CD4-positive, CD25-positive, alpha-beta regulatory T cell (primary cell): Measurements from ENCODE around the gene TRAF2. TPM values are rescaled to one million over a fixed set of nuclear protein-coding genes. Genes with fewer than 3 reads are reported as not detected.
"Not testable (repeated sequence)": the region's sequence is repeated elsewhere in the genome, so short reads cannot be mapped to it uniquely, and the experiment has no call there.

ENCODE experiments used
- ATAC-seq, 2 donors: fragments of 150-1000 bp; cut with Tn5 transposase; one replicate each; pipeline ENCODE4 v1.10.0; 2021; ENCODE audit warnings: low read depth in 2 of 2, moderate number of reproducible peaks in 2 of 2, moderate library complexity in 1 of 2
- DNase-seq, 3 donors: peaks; one replicate each; pipeline versions ENCODE4 v3.0.0 to v3.0.0-alpha.2; 2012 to 2022; ENCODE audit warnings: mixed read lengths in 1 of 3
- H3K27ac ChIP-seq: one replicate; pipeline ENCODE4 v1.7.0; 2013; ENCODE audit warnings: mild to moderate bottlenecking, low read length; ENCODE audit not compliant: insufficient read depth, poor library complexity, severe bottlenecking
- H3K27me3 ChIP-seq: one replicate; pipeline ENCODE4 v1.7.0; 2013; ENCODE audit warnings: low read length; ENCODE audit not compliant: control insufficient read depth, insufficient read depth
- H3K36me3 ChIP-seq: one replicate; pipeline ENCODE4 v1.7.0; 2013; ENCODE audit warnings: mild to moderate bottlenecking, low read length, moderate library complexity; ENCODE audit not compliant: control insufficient read depth, insufficient read depth
- H3K4me1 ChIP-seq: 2 replicates; pipeline ENCODE4 v1.7.0; 2013; ENCODE audit warnings: mild to moderate bottlenecking, low read length; ENCODE audit not compliant: insufficient read depth, control insufficient read depth, poor library complexity, severe bottlenecking
- H3K4me3 ChIP-seq: one replicate; pipeline ENCODE4 v1.7.0; 2013; ENCODE audit warnings: low read depth, mild to moderate bottlenecking, low read length, moderate library complexity
- H3K9me3 ChIP-seq, 2 experiments: 1 replicate in 1 of 2; 2 replicates in 1 of 2; pipeline ENCODE4 v1.7.0; 2013; ENCODE audit warnings: low read length in 2 of 2, mild to moderate bottlenecking in 1 of 2, moderate library complexity in 1 of 2; ENCODE audit not compliant: control insufficient read depth in 2 of 2
- H3K27ac Mint-ChIP-seq, 3 donors: one replicate each; pipeline ENCODE4 v1.8.0; 2020 to 2022; ENCODE audit warnings: mild to moderate bottlenecking in 3 of 3, mixed read lengths in 3 of 3, moderate library complexity in 2 of 3
- H3K27me3 Mint-ChIP-seq: one replicate; pipeline ENCODE4 v1.8.0; 2022; ENCODE audit warnings: mild to moderate bottlenecking, mixed read lengths
- H3K36me3 Mint-ChIP-seq: one replicate; pipeline ENCODE4 v1.8.0; 2020; ENCODE audit warnings: mixed read lengths
- H3K4me1 Mint-ChIP-seq, 4 donors: one replicate each; pipeline ENCODE4 v1.8.0; 2020 to 2022; ENCODE audit warnings: mixed read lengths in 4 of 4, mild to moderate bottlenecking in 1 of 4
- H3K4me3 Mint-ChIP-seq, 4 donors: one replicate each; pipeline ENCODE4 v1.8.0; 2020 to 2022; ENCODE audit warnings: mild to moderate bottlenecking in 4 of 4, mixed read lengths in 4 of 4, moderate library complexity in 3 of 4
- H3K9me3 Mint-ChIP-seq, 7 donors: one replicate each; pipeline ENCODE4 v1.8.0; 2020 to 2022; ENCODE audit warnings: mixed read lengths in 7 of 7, mild to moderate bottlenecking in 3 of 7, moderate library complexity in 2 of 7
- polyA plus RNA-seq, 4 donors: library from polyadenylated mRNA; unstranded; fragments of 300-500 nt; fragmentation: Illumina TruSeq; gene quantifications; one replicate each; pipeline ENCODE4 v1.2.3, GENCODE V29; 2021
- total RNA-seq: library from RNA; stranded (reverse); gene quantifications from one replicate; pipeline ENCODE4 v1.2.3, GENCODE V29; 2022

TRAF2 gene
- total and polyA plus RNA-seq, 5 donors from 2014 or later, result 11.0 to 28.6 (median 16.8) TPM

- Histone ChIP-seq H3K4me3 (peak overlapping the region; percentile 41), H3K4me1 (peaks cover 11% of the 10 kb centered on the region), H3K9me3 (no peaks in the 10 kb centered on the region), H3K27me3 (no peaks in the 10 kb centered on the region), H3K36me3 (peaks cover 28% of the 10 kb centered on the region), H3K27ac (peak overlapping the region; percentile 87)
- H3K27ac Mint-ChIP-seq, result peak overlapping the region; percentile 26 to 78 (median 77)
- H3K36me3 Mint-ChIP-seq, result peaks cover 10% of the 10 kb centered on the region
- DNase-seq (no peak), ATAC-seq (no peak)
- H3K4me1 Mint-ChIP-seq, result peaks cover 0 to 25% (median 10%) of the 10 kb centered on the region in 4 donors
- H3K9me3 Mint-ChIP-seq, result peaks cover 0 to 1% (median 0%) of the 10 kb centered on the region in 7 donors
- H3K4me3 Mint-ChIP-seq, result peak overlapping the region; percentile 79 to 86 (median 83)
- H3K27me3 Mint-ChIP-seq, result no peaks in the 10 kb centered on the region
Observed at GRCh38 chr9:136865041-136865767, 21.1 kb upstream of the TRAF2 start.

GRCh38 chr9:136865768-136866103 is 20.6 kb upstream of the TRAF2 start:
- peak overlapping the region; percentile 87 for H3K27ac ChIP-seq
- peaks cover 11% of the 10 kb centered on the region for H3K4me1 ChIP-seq
- H3K9me3 ChIP-seq, result no peaks in the 10 kb centered on the region
- H3K36me3 ChIP-seq, result peaks cover 28% of the 10 kb centered on the region
- H3K9me3 Mint-ChIP-seq, result peaks cover 0 to 1% (median 0%) of the 10 kb centered on the region in 7 donors
- ATAC-seq (peak in 1 of 2 donors; percentile 3), DNase-seq (no peak)
- H3K4me1 Mint-ChIP-seq, result peaks cover 0 to 25% (median 9%) of the 10 kb centered on the region in 4 donors
- H3K36me3 Mint-ChIP-seq, result peaks cover 10% of the 10 kb centered on the region
- peak overlapping the region; percentile 41 for H3K4me3 ChIP-seq
- peak overlapping the region; percentile 79 to 97 (median 84) for H3K4me3 Mint-ChIP-seq
- H3K27me3 Mint-ChIP-seq, result no peaks in the 10 kb centered on the region
- H3K27ac Mint-ChIP-seq, result peak overlapping the region in 2 of 3 donors; percentile 77 to 81
- no peaks in the 10 kb centered on the region for H3K27me3 ChIP-seq

- not testable (repeated sequence) for H3K27me3 Mint-ChIP-seq, H3K9me3 ChIP-seq, H3K36me3 Mint-ChIP-seq, H3K9me3 Mint-ChIP-seq, H3K4me3 ChIP-seq, H3K27me3 ChIP-seq, DNase-seq, ATAC-seq, H3K27ac Mint-ChIP-seq
- Histone ChIP-seq H3K36me3 (peaks cover 21% of the 10 kb centered on the region), H3K4me1 (peaks cover 11% of the 10 kb centered on the region), H3K27ac (peak overlapping the region; percentile 87)
- peak overlapping the region; percentile 72 to 81 (median 80) for H3K4me3 Mint-ChIP-seq
- peaks cover 0 to 25% (median 9%) of the 10 kb centered on the region in 4 donors for H3K4me1 Mint-ChIP-seq
Observed at GRCh38 chr9:136866898-136867421, 19.4 kb upstream of the TRAF2 start.

GRCh38 chr9:136867480-136867879 is 18.8 kb upstream of the TRAF2 start:
- DNase-seq, result no peak
- no peak for ATAC-seq
- Mint-ChIP-seq H3K9me3 (no peaks in the 10 kb centered on the region), H3K4me3 (peak overlapping the region; percentile 72 to 81 (median 80)), H3K36me3 (peaks cover 8% of the 10 kb centered on the region), H3K27ac (no peak overlapping the region), H3K4me1 (peaks cover 0 to 25% (median 9%) of the 10 kb centered on the region in 4 donors), H3K27me3 (no peaks in the 10 kb centered on the region)
- H3K27me3 ChIP-seq, result no peaks in the 10 kb centered on the region
- peaks cover 11% of the 10 kb centered on the region for H3K4me1 ChIP-seq
- H3K4me3 ChIP-seq, result no peak overlapping the region
- peaks cover 16% of the 10 kb centered on the region for H3K36me3 ChIP-seq
- H3K9me3 ChIP-seq, result no peaks in the 10 kb centered on the region
- no peak overlapping the region for H3K27ac ChIP-seq

GRCh38 chr9:136867917-136868316 is 18.4 kb upstream of the TRAF2 start:
- Histone ChIP-seq H3K4me3 (no peak overlapping the region), H3K4me1 (peaks cover 11% of the 10 kb centered on the region), H3K27ac (no peak overlapping the region), H3K36me3 (peaks cover 11% of the 10 kb centered on the region), H3K27me3 (no peaks in the 10 kb centered on the region), H3K9me3 (no peaks in the 10 kb centered on the region)
- ATAC-seq, result no peak
- no peak for DNase-seq
- Mint-ChIP-seq H3K4me3 (peak overlapping the region; percentile 78 to 87 (median 81)), H3K36me3 (peaks cover 8% of the 10 kb centered on the region), H3K9me3 (no peaks in the 10 kb centered on the region), H3K4me1 (peaks cover 0 to 25% (median 9%) of the 10 kb centered on the region in 4 donors), H3K27ac (peak overlapping the region in 1 of 3 donors; percentile 75), H3K27me3 (no peaks in the 10 kb centered on the region)

- Histone ChIP-seq H3K4me3 (no peak overlapping the region), H3K27ac (no peak overlapping the region), H3K36me3 (peaks cover 4% of the 10 kb centered on the region), H3K4me1 (peaks cover 11% of the 10 kb centered on the region), H3K9me3 (no peaks in the 10 kb centered on the region), H3K27me3 (no peaks in the 10 kb centered on the region)
- H3K4me3 Mint-ChIP-seq, result peak overlapping the region; percentile 50 to 87 (median 79)
- ATAC-seq, result no peak
- peak overlapping the region in 1 of 3 donors; percentile 59 for H3K27ac Mint-ChIP-seq
- H3K9me3 Mint-ChIP-seq, result no peaks in the 10 kb centered on the region
- H3K4me1 Mint-ChIP-seq, result peaks cover 0 to 22% (median 8%) of the 10 kb centered on the region in 4 donors
- no peaks in the 10 kb centered on the region for H3K27me3 Mint-ChIP-seq
- peaks cover 8% of the 10 kb centered on the region for H3K36me3 Mint-ChIP-seq
- no peak for DNase-seq
Observed at GRCh38 chr9:136868644-136869043, 17.7 kb upstream of the TRAF2 start.

GRCh38 chr9:136869611-136870010 is 16.7 kb upstream of the TRAF2 start:
- not testable (repeated sequence) for ATAC-seq, H3K27ac Mint-ChIP-seq, H3K27me3 Mint-ChIP-seq, H3K36me3 Mint-ChIP-seq, H3K27me3 ChIP-seq, H3K9me3 ChIP-seq, H3K4me3 ChIP-seq, H3K36me3 ChIP-seq, DNase-seq, H3K9me3 Mint-ChIP-seq, H3K27ac ChIP-seq
- H3K4me1 Mint-ChIP-seq, result peaks cover 0 to 13% (median under 1%) of the 10 kb centered on the region in 4 donors
- peak overlapping the region in 2 of 4 donors; percentile 86 to 87 for H3K4me3 Mint-ChIP-seq
- H3K4me1 ChIP-seq, result peaks cover 11% of the 10 kb centered on the region
